ENCODE measurements around the gene LRP5.

- TF ChIP-seq, protein P1, sequence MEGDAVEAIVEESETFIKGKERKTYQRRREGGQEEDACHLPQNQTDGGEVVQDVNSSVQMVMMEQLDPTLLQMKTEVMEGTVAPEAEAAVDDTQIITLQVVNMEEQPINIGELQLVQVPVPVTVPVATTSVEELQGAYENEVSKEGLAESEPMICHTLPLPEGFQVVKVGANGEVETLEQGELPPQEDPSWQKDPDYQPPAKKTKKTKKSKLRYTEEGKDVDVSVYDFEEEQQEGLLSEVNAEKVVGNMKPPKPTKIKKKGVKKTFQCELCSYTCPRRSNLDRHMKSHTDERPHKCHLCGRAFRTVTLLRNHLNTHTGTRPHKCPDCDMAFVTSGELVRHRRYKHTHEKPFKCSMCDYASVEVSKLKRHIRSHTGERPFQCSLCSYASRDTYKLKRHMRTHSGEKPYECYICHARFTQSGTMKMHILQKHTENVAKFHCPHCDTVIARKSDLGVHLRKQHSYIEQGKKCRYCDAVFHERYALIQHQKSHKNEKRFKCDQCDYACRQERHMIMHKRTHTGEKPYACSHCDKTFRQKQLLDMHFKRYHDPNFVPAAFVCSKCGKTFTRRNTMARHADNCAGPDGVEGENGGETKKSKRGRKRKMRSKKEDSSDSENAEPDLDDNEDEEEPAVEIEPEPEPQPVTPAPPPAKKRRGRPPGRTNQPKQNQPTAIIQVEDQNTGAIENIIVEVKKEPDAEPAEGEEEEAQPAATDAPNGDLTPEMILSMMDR (IDR thresholded peaks at IDR 0.05): no peak
- no peak for TF ChIP-seq POLR2A (IDR thresholded peaks at IDR 0.05)
Observed at GRCh38 chr11:68401856-68402255, 89.5 kb downstream of the LRP5 start.
